ENCODE measurements around the gene GPN2.

DNA sequence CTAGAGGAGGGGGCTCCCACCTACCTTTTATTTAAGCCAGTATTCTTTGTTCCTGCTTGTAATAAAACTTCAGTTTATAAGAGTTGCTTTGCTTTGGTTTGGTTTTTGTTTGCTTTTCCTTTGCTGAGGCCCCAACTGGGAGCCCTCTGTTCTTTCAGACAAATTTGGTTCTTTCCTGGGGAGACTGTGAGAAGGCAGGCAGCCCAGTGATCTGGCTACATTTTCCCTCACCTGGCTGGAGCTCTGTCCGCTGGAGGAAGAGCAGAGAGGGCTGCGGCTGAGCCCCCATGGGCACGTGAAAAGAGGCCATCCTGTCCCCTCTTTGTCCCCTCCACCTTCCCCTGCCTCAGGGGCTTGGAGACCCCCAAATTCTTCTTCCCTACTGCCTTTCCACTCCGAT, 34.4 kb downstream of the GPN2 start:
- TF ChIP-seq, protein P1, sequence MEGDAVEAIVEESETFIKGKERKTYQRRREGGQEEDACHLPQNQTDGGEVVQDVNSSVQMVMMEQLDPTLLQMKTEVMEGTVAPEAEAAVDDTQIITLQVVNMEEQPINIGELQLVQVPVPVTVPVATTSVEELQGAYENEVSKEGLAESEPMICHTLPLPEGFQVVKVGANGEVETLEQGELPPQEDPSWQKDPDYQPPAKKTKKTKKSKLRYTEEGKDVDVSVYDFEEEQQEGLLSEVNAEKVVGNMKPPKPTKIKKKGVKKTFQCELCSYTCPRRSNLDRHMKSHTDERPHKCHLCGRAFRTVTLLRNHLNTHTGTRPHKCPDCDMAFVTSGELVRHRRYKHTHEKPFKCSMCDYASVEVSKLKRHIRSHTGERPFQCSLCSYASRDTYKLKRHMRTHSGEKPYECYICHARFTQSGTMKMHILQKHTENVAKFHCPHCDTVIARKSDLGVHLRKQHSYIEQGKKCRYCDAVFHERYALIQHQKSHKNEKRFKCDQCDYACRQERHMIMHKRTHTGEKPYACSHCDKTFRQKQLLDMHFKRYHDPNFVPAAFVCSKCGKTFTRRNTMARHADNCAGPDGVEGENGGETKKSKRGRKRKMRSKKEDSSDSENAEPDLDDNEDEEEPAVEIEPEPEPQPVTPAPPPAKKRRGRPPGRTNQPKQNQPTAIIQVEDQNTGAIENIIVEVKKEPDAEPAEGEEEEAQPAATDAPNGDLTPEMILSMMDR (IDR thresholded peaks at IDR 0.05; ENCODE audit: low read depth, low read length) = no peak
- no peak for TF ChIP-seq EZH2phosphoT487 (IDR thresholded peaks at IDR 0.05; ENCODE audit: low read depth)
